Measurements from ENCODE around the gene VPS33A. TPM values are rescaled to one million over a fixed set of nuclear protein-coding genes. Genes with fewer than 3 reads are reported as not detected.
"Not testable (repeated sequence)": the region's sequence is repeated elsewhere in the genome, so short reads cannot be mapped to it uniquely, and the experiment has no call there.

Gene VPS33A
- 15.6 and 16.8 TPM in 2 replicates for total RNA-seq (2014; rRNA removed; shearing (Covaris generic))

GRCh38 chr12:122266230-122266901, at the start of gene VPS33A:
TSS of gene VPS33A (minus strand) at chr12:122266494. CDS start at chr12:122266408, 86 bp downstream.
- DNase-seq (ENCODE audit: low spot score): peak; percentile 97

- DNase-seq (ENCODE audit: low spot score): no peak
Observed at GRCh38 chr12:122312926-122313325, 46.6 kb upstream of the VPS33A start.

GRCh38 chr12:122311696-122312095, 45.4 kb upstream of the VPS33A start:
- no peak for DNase-seq (ENCODE audit: low spot score)

- DNase-seq (ENCODE audit: low spot score): no peak
Observed at GRCh38 chr12:122310626-122311333, 44.5 kb upstream of the VPS33A start.

GRCh38 chr12:122309564-122310121, 43.3 kb upstream of the VPS33A start:
- no peak for DNase-seq (ENCODE audit: low spot score)

GRCh38 chr12:122308811-122309210, 42.5 kb upstream of the VPS33A start:
- DNase-seq (ENCODE audit: low spot score): no peak

- no peak for DNase-seq (ENCODE audit: low spot score)
Observed at GRCh38 chr12:122306407-122306806, 40.1 kb upstream of the VPS33A start.

- DNase-seq (ENCODE audit: low spot score): no peak
Observed at GRCh38 chr12:122304924-122305323, 38.6 kb upstream of the VPS33A start.

GRCh38 chr12:122303068-122303467, 36.8 kb upstream of the VPS33A start:
- no peak for DNase-seq (ENCODE audit: low spot score)

GRCh38 chr12:122298071-122298748, 31.9 kb upstream of the VPS33A start:
- DNase-seq (ENCODE audit: low spot score): no peak

GRCh38 chr12:122297494-122297893, 31.2 kb upstream of the VPS33A start:
- DNase-seq (ENCODE audit: low spot score): no peak

GRCh38 chr12:122295877-122296276, 29.6 kb upstream of the VPS33A start:
- DNase-seq (ENCODE audit: low spot score): no peak

- DNase-seq (ENCODE audit: low spot score): no peak
Observed at GRCh38 chr12:122293081-122293480, 26.8 kb upstream of the VPS33A start.

- no peak for DNase-seq (ENCODE audit: low spot score)
Observed at GRCh38 chr12:122291431-122291830, 25.1 kb upstream of the VPS33A start.

GRCh38 chr12:122283680-122284079, 17.4 kb upstream of the VPS33A start:
- no peak for DNase-seq (ENCODE audit: low spot score)

- no peak for DNase-seq (ENCODE audit: low spot score)
Observed at GRCh38 chr12:122282061-122282460, 15.8 kb upstream of the VPS33A start.

GRCh38 chr12:122276242-122276641, 9.9 kb upstream of the VPS33A start:
- no peak for DNase-seq (ENCODE audit: low spot score)

GRCh38 chr12:122275459-122275858, 9.2 kb upstream of the VPS33A start:
- no peak for DNase-seq (ENCODE audit: low spot score)

GRCh38 chr12:122265886-122266229, 436 bp downstream of the VPS33A start:
- DNase-seq (ENCODE audit: low spot score): no peak

- DNase-seq (ENCODE audit: low spot score): no peak
Observed at GRCh38 chr12:122265476-122265875, 818 bp downstream of the VPS33A start.

GRCh38 chr12:122260735-122261134, 5.6 kb downstream of the VPS33A start:
- DNase-seq (ENCODE audit: low spot score): not testable (repeated sequence)

- not testable (repeated sequence) for DNase-seq (ENCODE audit: low spot score)
Observed at GRCh38 chr12:122258939-122259338, 7.4 kb downstream of the VPS33A start.

GRCh38 chr12:122258462-122258861, 7.8 kb downstream of the VPS33A start:
- DNase-seq (ENCODE audit: low spot score): not testable (repeated sequence)
